Brain pericyte (primary cell): ENCODE data around the gene CA6.
"Not testable (repeated sequence)": the region's sequence is repeated elsewhere in the genome, so short reads cannot be mapped to it uniquely, and the experiment has no call there.

ENCODE experiments used
- DNase-seq: peaks from one replicate; pipeline ENCODE4 v3.0.0-alpha.2; 2012; ENCODE audit warnings: low read depth, low spot score

The CA6 gene

DNA sequence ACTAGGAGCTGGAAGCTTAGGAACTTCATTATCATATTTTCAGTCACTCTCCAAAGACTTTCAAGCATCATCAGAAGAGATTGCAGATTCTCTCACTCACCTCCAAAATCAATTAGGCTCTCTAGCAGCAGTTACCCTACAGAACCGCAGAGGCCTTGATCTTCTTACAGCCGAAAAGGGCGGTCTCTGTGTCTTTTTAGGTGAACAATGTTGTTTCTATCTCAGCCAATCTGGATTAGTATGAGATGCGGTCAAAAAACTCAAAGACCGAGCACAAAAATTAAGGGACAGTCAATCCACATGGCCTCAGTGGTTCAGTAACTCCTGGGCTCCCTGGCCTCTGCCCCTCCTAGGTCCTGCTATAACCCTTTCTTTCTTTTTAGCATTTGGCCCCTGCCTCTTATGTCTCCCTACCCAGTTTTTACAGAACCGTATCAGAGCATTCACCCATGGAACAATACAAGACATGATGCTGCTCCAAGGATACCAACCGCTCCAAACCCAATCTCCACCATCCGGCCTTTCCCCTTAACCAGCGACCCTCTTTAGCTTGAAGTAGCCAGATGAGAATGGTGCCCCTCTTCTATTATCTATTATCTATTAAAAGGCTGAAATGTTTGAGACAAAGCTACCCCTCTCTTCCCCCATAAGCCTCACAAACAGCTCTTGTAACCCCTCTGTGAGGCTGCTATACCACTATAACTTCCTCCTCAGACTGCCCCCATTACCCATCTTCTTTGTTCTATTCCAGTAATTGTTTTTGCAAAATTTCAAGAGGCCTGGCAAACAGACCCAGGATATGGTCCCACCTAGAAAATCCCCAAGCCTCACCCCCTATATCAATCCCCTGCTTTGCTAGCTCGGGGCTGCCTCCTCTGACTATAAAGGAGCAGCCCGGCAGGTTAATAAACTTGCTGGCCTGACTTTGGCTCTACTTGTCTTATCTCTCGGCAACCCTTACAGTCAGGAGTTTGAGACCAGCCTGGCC, 18.7 kb upstream of the CA6 start:
- DNase-seq = no peak

GRCh38 chr1:8930116-8930515, 15.6 kb upstream of the CA6 start:
- no peak for DNase-seq

DNA sequence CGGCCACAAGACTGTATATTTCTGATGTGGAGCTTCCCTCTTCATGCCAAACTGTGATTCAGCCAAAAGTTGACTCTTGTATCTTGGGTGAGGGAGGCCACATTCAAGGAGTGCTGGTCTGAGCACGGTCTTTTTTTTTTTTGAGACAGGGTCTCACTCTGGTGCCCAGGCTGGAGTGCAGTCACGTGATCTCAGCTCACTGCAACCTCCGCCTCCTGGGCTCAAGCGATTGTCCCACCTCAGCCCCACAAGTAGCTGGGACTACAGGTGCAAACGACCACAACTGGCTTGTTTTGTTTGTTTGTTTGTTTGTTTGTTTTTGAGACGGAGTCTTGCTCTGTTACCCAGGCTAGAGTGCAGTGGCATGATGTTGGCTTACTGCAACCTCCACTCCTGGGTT, 8.6 kb upstream of the CA6 start:
- DNase-seq = not testable (repeated sequence)

- DNase-seq = no peak
Measured at GRCh38 chr1:8937701-8938100, 8.0 kb upstream of the CA6 start.

GRCh38 chr1:8938232-8938999, 7.3 kb upstream of the CA6 start:
- no peak for DNase-seq

GRCh38 chr1:8939000-8939265, 6.7 kb upstream of the CA6 start:
- DNase-seq = no peak

DNA sequence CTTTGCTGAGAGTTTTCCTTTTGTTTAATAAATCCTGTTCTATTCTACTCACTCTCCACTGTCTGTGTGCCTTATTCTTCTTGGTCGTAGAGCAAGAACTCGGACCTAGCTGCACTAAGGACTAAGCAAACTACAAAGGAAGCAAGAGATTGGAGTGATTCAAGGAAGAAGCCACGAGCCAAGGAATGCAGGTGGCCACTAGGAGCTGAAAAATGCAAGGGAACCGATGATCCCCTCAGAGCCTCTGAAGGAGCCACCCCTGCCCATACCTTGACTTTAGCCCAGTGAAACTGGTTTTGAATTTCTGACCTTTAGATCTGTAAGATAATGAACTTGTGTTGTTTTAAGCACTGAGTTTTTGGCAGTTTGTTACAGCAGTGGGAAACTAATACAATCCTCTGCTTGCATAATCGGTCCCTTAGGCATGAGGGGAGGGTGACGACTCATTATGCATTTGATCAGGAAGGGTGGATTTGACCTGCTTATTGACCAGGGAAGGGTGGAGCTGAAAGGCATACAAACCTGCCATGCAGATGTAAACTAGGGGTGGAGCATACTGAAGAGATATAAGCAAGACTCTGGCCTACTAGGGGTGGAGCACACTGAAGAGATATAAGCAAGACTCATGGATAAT, 6.2 kb upstream of the CA6 start:
- no peak for DNase-seq

DNA sequence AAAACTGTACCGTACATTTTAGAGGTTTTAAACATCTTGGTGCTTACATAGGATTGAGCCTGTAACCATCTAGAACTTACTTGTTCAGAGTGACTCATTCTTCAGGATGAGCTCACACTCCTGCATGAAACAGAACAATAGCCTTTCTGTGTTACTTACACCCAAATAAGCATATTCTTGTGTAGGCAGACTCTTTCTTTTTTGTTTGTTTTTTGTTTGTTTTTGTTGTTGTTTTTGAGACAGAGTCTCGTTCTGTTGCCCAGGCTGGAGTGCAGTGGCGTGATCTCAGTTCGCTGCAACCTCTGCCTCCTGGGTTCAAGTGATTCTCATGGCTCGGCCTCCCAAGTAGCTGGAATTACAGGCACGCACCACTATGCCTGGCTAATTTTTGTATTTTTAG, 3.8 kb upstream of the CA6 start:
- DNase-seq = no peak

- DNase-seq = no peak
Measured at GRCh38 chr1:8943498-8944405, 1.9 kb upstream of the CA6 start.

DNA sequence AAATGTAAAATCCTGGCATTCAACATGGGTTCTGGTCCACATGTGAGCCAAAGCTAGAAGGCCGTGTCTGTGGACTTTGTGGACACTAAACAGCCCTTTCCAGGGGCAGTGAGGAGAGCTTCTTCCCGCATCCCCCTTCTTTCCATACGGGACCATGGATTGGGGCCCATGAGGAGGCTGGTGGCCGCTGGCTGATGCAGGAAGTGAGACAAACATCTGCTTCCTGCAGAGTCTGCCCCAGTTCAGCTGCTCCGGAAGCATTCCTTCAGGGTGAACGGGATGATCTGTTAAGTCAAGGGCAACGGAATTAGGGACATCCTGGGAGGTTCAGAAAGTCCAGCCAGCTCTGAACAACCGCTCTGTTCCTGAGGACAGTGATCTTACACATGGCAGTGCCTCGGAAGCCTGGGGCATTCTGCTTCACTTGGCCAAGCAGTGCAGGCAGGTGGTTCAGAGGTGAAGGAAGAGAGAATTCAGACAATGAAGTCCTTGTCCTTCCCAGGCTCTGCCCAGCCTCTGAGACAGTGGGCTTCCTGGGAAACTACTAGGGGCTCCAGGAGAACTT, 1.5 kb downstream of the CA6 start:
- DNase-seq = no peak

- DNase-seq = no peak
Measured at GRCh38 chr1:8950309-8950708, 4.6 kb downstream of the CA6 start.

GRCh38 chr1:8951231-8951630, 5.6 kb downstream of the CA6 start:
- no peak for DNase-seq

DNA sequence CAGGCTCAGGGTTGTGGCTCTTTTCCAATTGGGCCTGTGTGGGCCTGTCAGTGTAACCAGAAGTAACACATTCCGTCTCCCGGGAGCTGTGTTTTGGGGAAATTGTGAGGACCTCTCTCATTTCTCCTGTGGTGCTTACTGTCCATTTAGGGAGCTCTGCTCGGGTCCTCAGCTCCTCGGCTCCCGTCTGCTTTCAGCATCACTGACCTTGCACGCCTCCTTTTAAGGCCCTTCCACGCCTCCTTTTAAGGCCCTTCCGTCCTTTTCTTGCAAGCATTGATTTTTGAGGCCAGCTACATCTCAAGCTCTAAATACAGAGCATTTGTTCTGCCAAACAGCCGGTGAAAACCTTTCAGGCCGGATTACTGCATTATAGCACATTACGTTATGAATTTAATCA, 9.7 kb downstream of the CA6 start:
- no peak for DNase-seq

GRCh38 chr1:8956461-8957349, 11.0 kb downstream of the CA6 start:
- DNase-seq = no peak

GRCh38 chr1:8962812-8963530, 17.3 kb downstream of the CA6 start:
- no peak for DNase-seq

GRCh38 chr1:8963963-8964362, 18.3 kb downstream of the CA6 start:
- DNase-seq = no peak

DNA sequence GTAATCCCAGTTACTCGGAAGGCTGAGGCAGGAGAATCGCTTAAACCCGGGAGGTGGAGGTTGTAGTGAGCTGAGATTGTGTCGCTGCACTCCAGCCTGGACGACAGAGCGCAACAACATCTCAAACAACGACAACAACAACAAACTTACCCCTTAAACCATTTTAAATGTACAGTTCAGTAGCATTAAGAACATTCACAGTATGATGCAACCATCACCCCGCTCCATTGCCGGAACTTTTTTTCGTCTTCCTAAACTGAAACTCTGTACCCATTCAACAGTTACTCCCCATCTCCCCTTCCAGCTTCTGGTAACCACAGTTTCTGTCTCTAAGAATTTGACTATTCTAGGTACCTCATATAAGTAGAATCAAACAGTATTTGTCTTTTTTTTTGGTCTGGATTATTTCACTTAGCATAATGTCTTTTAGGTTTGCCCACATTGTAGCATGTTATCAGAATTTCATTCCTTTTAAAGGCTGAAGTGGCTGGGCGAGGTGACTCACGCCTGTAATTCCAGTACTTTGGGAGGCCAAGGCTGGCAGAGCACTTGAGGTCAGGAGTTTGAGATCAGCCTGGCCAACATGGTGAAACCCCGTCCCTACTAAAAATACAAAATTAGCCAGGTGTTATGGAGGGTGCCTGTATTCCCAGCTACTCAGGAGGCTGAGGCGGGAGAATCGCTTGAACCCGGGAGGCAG, 19.6 kb downstream of the CA6 start:
- DNase-seq = no peak

GRCh38 chr1:8966606-8967005, 20.9 kb downstream of the CA6 start:
- no peak for DNase-seq

DNA sequence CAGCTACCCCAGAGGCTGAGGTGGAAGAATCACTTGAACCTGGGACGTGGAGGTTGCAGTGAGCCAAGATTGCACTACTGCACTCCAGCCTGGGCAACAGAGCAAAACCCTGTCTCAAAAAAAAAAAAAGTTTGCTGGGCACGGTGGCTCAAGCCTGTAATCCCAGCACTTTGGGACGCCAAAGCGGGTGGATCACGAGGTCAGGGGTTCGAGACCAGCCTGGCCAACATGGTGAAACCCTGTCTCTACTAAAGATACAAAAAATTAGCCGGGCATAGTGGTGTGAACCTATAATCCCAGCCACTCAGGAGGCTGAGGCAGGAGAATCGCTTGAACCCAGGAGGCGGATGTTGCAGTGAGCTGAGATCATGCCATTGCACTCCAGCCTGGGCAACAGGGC, 23.2 kb downstream of the CA6 start:
- DNase-seq = not testable (repeated sequence)
